ENCODE measurements around the gene ELANE. TPM values are rescaled to one million over a fixed set of nuclear protein-coding genes. Genes with fewer than 3 reads are reported as not detected.

Gene ELANE
- total and polyA plus RNA-seq, 4 donors, result 1.4 to 21.0 (median 9.3) TPM

GRCh38 chr19:902093-902370, 49.9 kb downstream of the ELANE start:
- TF ChIP-seq CTCF (IDR thresholded peaks at IDR 0.05; ENCODE audit: control extremely low read depth, extremely low read depth), result no peak
- peaks cover 0 to 5% (median 0%) of the 10 kb centered on the region in 5 donors for H3K4me1 ChIP-seq (ENCODE audit: control insufficient read depth in 5 of 5, insufficient read depth in 5 of 5, low read length in 5 of 5)
- no peaks in the 10 kb centered on the region for H3K9me3 ChIP-seq (ENCODE audit: control insufficient read depth in 4 of 4, insufficient read depth in 3 of 4, low read length in 3 of 4)
- no peak overlapping the region for H3K27ac ChIP-seq (ENCODE audit: low read depth in 1 of 2, low read length in 1 of 2)
- WGBS, 2 donors, result 87 to 88% methylated on average over 7 of the region's 7 CpGs
- H3K27me3 ChIP-seq (ENCODE audit: control insufficient read depth in 3 of 3, insufficient read depth in 3 of 3, low read length in 2 of 3), result no peaks in the 10 kb centered on the region
- no peak overlapping the region for H3K9ac ChIP-seq (ENCODE audit: insufficient read depth in 1 of 2, low read length in 2 of 2)
- peaks cover 0 to 32% (median 2%) of the 10 kb centered on the region in 4 donors for H3K36me3 ChIP-seq (ENCODE audit: control insufficient read depth in 4 of 4, insufficient read depth in 4 of 4, low read length in 4 of 4)
- DNase-seq (no peak), ATAC-seq (ENCODE audit: insufficient read depth, low FRiP score) (no peak)
- no peak overlapping the region for H3K4me3 ChIP-seq

- TF ChIP-seq CTCF (IDR thresholded peaks at IDR 0.05; ENCODE audit: control extremely low read depth, extremely low read depth), result no peak
- Histone ChIP-seq H3K36me3 (ENCODE audit: control insufficient read depth in 4 of 4, insufficient read depth in 4 of 4, low read length in 4 of 4) (peaks cover 0 to 26% (median 0%) of the 10 kb centered on the region in 4 donors), H3K9me3 (ENCODE audit: control insufficient read depth in 4 of 4, insufficient read depth in 3 of 4, low read length in 3 of 4) (no peaks in the 10 kb centered on the region), H3K27ac (ENCODE audit: low read depth in 1 of 2, low read length in 1 of 2) (no peak overlapping the region), H3K4me1 (ENCODE audit: control insufficient read depth in 5 of 5, insufficient read depth in 5 of 5, low read length in 5 of 5) (peaks cover 0 to 5% (median 0%) of the 10 kb centered on the region in 5 donors), H3K27me3 (ENCODE audit: control insufficient read depth in 3 of 3, insufficient read depth in 3 of 3, low read length in 2 of 3) (no peaks in the 10 kb centered on the region), H3K9ac (ENCODE audit: insufficient read depth in 1 of 2, low read length in 2 of 2) (no peak overlapping the region), H3K4me3 (no peak overlapping the region)
- DNase-seq (no peak), ATAC-seq (ENCODE audit: insufficient read depth, low FRiP score) (no peak)
- 94 to 95% methylated on average over 14 of the region's 14 CpGs for WGBS, 2 donors
These were observed 50.5 kb downstream of the ELANE start for GRCh38 chr19:902446-903226.

GRCh38 chr19:903266-903797, 51.2 kb downstream of the ELANE start:
- Histone ChIP-seq H3K36me3 (ENCODE audit: control insufficient read depth in 4 of 4, insufficient read depth in 4 of 4, low read length in 4 of 4) (peaks cover 0 to 24% (median 0%) of the 10 kb centered on the region in 4 donors), H3K4me1 (ENCODE audit: control insufficient read depth in 5 of 5, insufficient read depth in 5 of 5, low read length in 5 of 5) (peaks cover 0 to 5% (median 0%) of the 10 kb centered on the region in 5 donors), H3K9me3 (ENCODE audit: control insufficient read depth in 4 of 4, insufficient read depth in 3 of 4, low read length in 3 of 4) (no peaks in the 10 kb centered on the region), H3K9ac (ENCODE audit: insufficient read depth in 1 of 2, low read length in 2 of 2) (no peak overlapping the region), H3K27ac (ENCODE audit: low read depth in 1 of 2, low read length in 1 of 2) (no peak overlapping the region), H3K4me3 (no peak overlapping the region), H3K27me3 (ENCODE audit: control insufficient read depth in 3 of 3, insufficient read depth in 3 of 3, low read length in 2 of 3) (no peaks in the 10 kb centered on the region)
- ATAC-seq (ENCODE audit: insufficient read depth, low FRiP score) (no peak), DNase-seq (peak in 2 of 3 donors; percentile 37 to 58)
- no peak for TF ChIP-seq CTCF (IDR thresholded peaks at IDR 0.05; ENCODE audit: control extremely low read depth, extremely low read depth)
- 77 to 80% methylated on average over 31 to 32 of the region's 32 CpGs for WGBS, 2 donors
